Suprapubic skin (tissue), 4 donors: ENCODE measurements around the gene MCRIP2.

ENCODE experiments used
- CTCF ChIP-seq, 2 donors: fragments of 200-600 bp in 1 of 2; fragments of 450-650 bp in 1 of 2; sonication (generic) in 1 of 2; IDR thresholded peaks; one replicate each; pipeline ENCODE4 v1.5.1; 2016 to 2019; ENCODE audit warnings: antibody characterized with exemption in 2 of 2, mild to moderate bottlenecking in 1 of 2, moderate library complexity in 1 of 2
- POLR2A ChIP-seq, 2 donors: fragments of 450-650 bp; IDR thresholded peaks; one replicate each; pipeline ENCODE4 v1.6.1; 2017; ENCODE audit warnings: antibody characterized with exemption in 2 of 2, mild to moderate bottlenecking in 2 of 2, moderate library complexity in 2 of 2
- POLR2AphosphoS5 ChIP-seq, 3 donors: sonication (generic); formaldehyde crosslinking; IDR thresholded peaks; one replicate each; pipeline ENCODE4 v1.6.1; 2017; ENCODE audit warnings: antibody characterized with exemption in 3 of 3

GRCh38 chr16:672851-673250 is 31.2 kb downstream of the MCRIP2 start:
- TF ChIP-seq CTCF (IDR thresholded peaks at IDR 0.05) (no peak), POLR2AphosphoS5 (IDR thresholded peaks at IDR 0.05) (no peak), POLR2A (IDR thresholded peaks at IDR 0.05) (no peak)
